GM12801 (cell line): ENCODE data around the gene XRCC1.

ENCODE experiments used
- TF ChIP-seq, protein P1 (sequence below): IDR thresholded peaks from one replicate; pipeline ENCODE4 v1.5.1; 2011; ENCODE audit warnings: control low read depth; ENCODE audit not compliant: insufficient read length; ENCODE audit errors: extremely low read depth

Gene XRCC1, protein sequence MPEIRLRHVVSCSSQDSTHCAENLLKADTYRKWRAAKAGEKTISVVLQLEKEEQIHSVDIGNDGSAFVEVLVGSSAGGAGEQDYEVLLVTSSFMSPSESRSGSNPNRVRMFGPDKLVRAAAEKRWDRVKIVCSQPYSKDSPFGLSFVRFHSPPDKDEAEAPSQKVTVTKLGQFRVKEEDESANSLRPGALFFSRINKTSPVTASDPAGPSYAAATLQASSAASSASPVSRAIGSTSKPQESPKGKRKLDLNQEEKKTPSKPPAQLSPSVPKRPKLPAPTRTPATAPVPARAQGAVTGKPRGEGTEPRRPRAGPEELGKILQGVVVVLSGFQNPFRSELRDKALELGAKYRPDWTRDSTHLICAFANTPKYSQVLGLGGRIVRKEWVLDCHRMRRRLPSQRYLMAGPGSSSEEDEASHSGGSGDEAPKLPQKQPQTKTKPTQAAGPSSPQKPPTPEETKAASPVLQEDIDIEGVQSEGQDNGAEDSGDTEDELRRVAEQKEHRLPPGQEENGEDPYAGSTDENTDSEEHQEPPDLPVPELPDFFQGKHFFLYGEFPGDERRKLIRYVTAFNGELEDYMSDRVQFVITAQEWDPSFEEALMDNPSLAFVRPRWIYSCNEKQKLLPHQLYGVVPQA

DNA sequence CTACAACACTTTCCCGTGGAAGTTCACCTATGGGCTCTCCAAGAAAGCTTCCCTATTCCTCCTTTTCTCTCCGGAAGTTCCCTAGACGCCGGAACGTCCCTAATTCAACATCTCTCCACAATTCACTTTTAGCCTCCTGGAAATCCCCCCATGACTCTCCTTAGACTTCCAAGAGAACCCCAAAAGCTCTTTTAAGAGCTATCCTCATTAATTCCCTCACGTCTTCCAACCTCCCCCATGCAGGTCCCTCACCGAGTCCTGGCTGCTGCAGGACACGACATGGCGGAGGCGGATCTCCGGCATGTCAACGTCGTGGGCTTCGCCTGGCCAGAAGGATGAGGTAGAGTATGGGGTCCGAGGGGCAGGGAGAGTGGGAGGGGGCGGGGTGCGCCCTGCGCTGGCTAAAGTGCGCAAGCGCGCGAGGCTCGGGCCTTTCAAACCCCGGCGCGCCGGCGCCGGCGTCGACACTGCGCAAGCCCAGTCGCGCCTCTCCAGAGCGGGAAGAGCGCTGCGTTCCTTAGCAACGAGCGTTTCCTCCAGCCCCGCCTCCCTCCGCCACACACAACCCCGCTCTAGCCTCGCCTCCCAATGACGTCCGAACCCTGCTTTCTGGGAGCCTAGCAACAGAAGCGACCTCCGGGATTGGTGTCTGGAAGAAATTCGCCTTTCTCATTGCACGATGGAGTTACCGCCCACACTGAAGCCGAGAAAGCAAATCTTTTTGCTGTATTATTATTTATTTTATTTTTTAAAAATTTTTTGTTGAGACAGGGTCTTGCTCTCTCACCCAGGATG is at the start of gene XRCC1, which contains the start of gene PINLYP:
XRCC1 (minus strand) TSS at position 372 of the 795 bp plus-strand sequence; CDS start at position 303, 69 bp downstream.
PINLYP (plus strand) TSS at position 646 of the 795 bp plus-strand sequence. CDS start 1,391 bp downstream, outside the sequence.
- TF ChIP-seq, protein P1, sequence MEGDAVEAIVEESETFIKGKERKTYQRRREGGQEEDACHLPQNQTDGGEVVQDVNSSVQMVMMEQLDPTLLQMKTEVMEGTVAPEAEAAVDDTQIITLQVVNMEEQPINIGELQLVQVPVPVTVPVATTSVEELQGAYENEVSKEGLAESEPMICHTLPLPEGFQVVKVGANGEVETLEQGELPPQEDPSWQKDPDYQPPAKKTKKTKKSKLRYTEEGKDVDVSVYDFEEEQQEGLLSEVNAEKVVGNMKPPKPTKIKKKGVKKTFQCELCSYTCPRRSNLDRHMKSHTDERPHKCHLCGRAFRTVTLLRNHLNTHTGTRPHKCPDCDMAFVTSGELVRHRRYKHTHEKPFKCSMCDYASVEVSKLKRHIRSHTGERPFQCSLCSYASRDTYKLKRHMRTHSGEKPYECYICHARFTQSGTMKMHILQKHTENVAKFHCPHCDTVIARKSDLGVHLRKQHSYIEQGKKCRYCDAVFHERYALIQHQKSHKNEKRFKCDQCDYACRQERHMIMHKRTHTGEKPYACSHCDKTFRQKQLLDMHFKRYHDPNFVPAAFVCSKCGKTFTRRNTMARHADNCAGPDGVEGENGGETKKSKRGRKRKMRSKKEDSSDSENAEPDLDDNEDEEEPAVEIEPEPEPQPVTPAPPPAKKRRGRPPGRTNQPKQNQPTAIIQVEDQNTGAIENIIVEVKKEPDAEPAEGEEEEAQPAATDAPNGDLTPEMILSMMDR, result no peak

DNA sequence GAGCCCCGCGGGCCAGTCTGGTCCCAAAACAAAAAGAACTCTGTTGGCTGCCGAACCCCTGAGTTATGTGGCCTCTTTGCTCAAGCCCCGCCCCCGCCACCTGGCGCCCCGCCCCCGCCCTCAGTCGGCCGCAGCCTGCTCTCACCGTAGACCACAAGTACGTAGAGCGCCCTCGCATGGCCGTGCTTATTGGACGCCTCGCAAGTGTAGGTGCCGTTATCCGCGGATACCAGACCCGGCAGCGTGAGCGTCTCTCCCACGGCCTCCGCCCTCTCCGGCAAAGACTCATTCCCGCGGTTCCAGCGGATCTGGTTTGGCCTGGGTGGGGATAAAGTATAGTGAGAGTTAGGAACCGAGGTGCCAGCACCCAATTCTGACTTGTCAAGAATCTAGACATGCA is 49.6 kb upstream of the XRCC1 start:
- TF ChIP-seq, protein P1, result no peak

DNA sequence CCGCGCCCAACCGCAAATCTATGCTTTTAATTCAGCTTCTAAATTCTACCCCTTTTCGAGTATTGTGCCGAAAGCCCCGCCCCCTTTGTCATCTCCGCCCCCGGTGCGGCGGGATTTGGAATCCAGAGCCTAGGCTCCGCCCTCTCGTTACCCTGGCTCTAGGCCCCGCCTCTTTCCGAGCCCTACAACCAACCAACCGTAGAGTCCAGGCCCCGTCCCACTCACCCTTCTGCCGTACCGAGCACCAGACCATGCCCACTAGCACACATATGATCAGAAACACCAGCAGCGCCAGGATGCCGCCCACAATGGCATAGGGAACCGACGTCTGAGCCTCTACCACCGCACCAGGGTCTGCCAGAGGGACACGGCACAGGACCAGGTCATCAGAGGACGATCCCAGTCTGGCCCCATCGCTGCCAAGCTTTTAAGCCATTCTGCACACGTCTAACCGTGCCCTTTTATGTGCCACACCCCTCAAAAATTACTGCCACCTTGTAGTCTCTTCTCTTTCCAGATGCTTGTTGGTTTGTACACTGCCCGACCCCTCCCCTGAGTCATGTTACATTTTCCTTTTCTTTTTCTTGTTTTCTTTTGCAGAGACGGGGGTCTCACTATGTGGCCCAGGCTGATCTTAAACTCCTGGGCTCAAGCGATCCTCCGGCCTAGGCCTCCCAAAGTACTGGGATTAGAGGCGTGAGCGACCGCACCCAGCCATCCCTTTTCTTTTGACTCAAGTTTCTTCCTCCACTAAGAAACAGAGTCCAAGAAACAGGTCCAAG is 48.8 kb upstream of the XRCC1 start:
- TF ChIP-seq, protein P1, result no peak

DNA sequence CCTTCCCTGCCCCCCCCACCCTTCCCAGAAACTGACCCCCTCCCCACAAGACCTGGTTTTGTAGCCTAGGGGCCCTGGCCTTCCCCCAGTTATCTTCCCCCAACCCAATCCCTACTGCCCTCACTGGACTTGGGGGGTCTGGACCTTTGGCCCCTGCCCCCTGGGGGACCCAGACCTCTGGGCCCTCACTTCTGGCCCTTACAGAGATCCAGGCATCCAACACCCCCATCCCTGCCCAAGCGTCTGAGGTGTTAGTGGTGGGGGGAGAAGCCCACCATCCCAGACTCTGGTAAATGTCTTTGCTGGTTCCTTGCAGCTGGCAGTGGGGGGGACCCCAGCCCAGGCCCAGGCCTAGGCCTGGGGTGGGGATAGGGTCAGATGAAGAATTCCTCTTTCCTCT is 47.6 kb upstream of the XRCC1 start:
- TF ChIP-seq, protein P1, result no peak

DNA sequence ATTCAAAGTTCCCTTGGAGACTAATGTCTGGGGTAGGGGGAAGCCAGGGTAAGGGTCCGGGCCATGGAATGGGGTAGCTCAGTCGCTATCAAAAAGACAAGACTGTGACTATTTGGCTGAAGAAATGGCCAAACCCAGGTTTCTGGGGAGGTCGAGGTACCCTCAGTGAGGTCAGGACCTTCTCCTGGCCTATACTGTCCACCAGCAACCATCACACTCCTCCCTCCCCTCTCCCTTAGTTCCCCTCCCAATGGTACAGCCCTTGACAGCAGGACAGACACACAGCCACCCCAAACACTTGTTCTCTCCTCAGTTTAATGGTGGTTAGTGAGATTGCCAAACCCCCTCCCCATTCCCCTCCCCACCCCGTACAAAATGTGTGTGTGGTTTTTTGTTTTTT is 46.7 kb upstream of the XRCC1 start:
- TF ChIP-seq, protein P1, result no peak

DNA sequence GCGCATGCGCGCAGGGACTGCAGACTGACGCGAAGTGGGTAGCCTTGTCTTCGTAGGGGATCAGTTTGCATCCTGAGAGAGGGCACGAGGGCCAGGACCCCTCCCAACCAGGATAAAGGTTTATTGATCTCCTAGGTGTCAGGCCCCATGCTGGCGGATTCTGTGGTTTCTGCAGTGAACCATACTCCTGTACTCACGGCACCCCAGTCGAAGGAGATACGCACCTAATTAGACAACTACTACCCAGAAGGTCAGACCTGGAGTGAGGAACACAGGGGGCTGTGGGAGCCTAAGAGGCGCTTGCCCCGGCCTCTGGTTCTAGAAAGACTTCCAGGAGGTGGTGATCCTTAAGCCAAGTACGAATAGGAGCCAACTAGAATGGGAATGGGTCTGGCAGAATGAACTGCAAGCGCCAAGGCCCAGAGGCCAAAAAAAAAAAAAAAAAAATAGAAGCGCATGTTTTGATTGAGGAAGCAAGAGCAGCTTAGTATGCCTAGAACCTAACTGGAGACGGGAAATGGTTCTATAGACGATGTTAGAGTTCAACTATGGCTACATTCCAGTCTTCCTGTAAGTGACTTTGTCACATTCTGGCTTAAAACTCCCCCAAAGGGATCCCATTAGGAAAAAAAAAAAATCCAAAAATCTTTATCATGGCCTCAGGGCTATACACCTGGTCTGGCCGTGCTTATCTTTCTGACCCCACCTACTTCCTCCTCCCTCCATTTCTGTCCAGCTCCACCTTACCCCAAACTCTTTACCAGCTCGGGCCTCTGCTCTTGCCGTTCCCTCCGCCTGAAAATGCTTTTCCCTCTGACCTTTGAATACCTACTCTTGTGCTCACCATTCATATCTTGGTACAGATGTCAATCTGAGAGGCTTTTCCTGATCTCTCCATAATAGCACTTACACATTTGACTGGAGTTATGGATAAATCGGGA is 45.0 kb upstream of the XRCC1 start:
- TF ChIP-seq, protein P1, result no peak
